HG02759 (cell line): ENCODE measurements around the gene ZNF610.

Experiments used
- ATAC-seq: cut with Tn5 transposase; IDR thresholded peaks from one replicate; pipeline ENCODE4 v1.9.1; 2021; ENCODE audit warnings: mild to moderate bottlenecking, moderate library complexity; ENCODE audit not compliant: unreplicated experiment

ZNF610 gene

GRCh38 chr19:52397310-52398080, 61.5 kb downstream of the ZNF610 start, which contains the start of gene ZNF528:
Gene ZNF528, plus strand, starts transcription at chr19:52397849. Its CDS starts 4,165 bp downstream, at chr19:52402014.
- ATAC-seq, result peak; percentile 93

GRCh38 chr19:52398081-52398441, 62.0 kb downstream of the ZNF610 start:
- ATAC-seq, result peak; percentile 21

GRCh38 chr19:52410276-52410675, 74.2 kb downstream of the ZNF610 start:
- ATAC-seq, result no peak

- ATAC-seq, result no peak
Measured at GRCh38 chr19:52415711-52416110, 79.7 kb downstream of the ZNF610 start.
